ENCODE measurements around the gene ZNF439. TPM values are rescaled to one million over a fixed set of nuclear protein-coding genes. Genes with fewer than 3 reads are reported as not detected.
"Not testable (repeated sequence)": the region's sequence is repeated elsewhere in the genome, so short reads cannot be mapped to it uniquely, and the experiment has no call there.

The ZNF439 gene
- total and polyA plus RNA-seq, 2 of the 8 experiments (the other 6 are each of a cell fraction or from before 2014, with no cell fraction given), result 0.09 TPM; not detected in 1

GRCh38 chr19:11889901-11890300 lies 41.4 kb downstream of the ZNF439 start:
- not testable (repeated sequence) for H3K27me3 ChIP-seq (replicated peaks in 1 of 4; ENCODE audit: control insufficient read depth in 3 of 4, extremely low read depth in 1 of 4, insufficient read depth in 3 of 4, low read length in 3 of 4); H3K79me1 ChIP-seq (ENCODE audit: low read depth, low read length); H2BK20ac ChIP-seq (ENCODE audit: low read length); H3K27ac ChIP-seq (ENCODE audit: low read depth, low read length); H3K23ac ChIP-seq (ENCODE audit: insufficient read length); H4K20me1 ChIP-seq (replicated peaks in 1 of 2; ENCODE audit: control insufficient read depth in 1 of 2, insufficient read depth in 2 of 2, low read length in 2 of 2); H3K4ac ChIP-seq (replicated peaks; ENCODE audit: insufficient read length, low read depth, low read length); FAIRE-seq; H3K14ac ChIP-seq (ENCODE audit: insufficient read length); H2AK5ac ChIP-seq (ENCODE audit: low read depth, low read length); H3K56ac ChIP-seq (replicated peaks; ENCODE audit: insufficient read length, low read depth, low read length); H4K91ac ChIP-seq (replicated peaks; ENCODE audit: insufficient read length, low read length); H2AFZ ChIP-seq (ENCODE audit: low read length); H4K5ac ChIP-seq (ENCODE audit: insufficient read length, low read depth, low read length); H2BK5ac ChIP-seq (ENCODE audit: low read depth, low read length); H3K23me2 ChIP-seq (ENCODE audit: low read depth, low read length); H3K18ac ChIP-seq (ENCODE audit: extremely low read depth, low read length); H4K8ac ChIP-seq (ENCODE audit: extremely low read depth, insufficient read depth, low read length); H3K9ac ChIP-seq (replicated peaks in 1 of 4; ENCODE audit: extremely low read depth in 1 of 4, low read depth in 3 of 4, low read length in 3 of 4); H2BK120ac ChIP-seq (replicated peaks; ENCODE audit: low read depth, low read length); H2BK15ac ChIP-seq (ENCODE audit: low read length)
- peaks cover 4 to 15% (median 6%) of the 10 kb centered on the region in 4 experiments for H3K4me1 ChIP-seq (replicated peaks in 1 of 4; ENCODE audit: control insufficient read depth in 3 of 4, insufficient read depth in 4 of 4, low read length in 3 of 4)
- POLR2A ChIA-PET (ENCODE audit: partially characterized antibody), result interaction anchor here (0.9 kb wide), 1 partner anchor 50 kb away, joined by 3 read pairs; no protein-coding TSS in a partner anchor
- peaks cover 0 to 29% of the 10 kb centered on the region in 2 experiments; a peak in 2 of 4 replicates for H3K79me2 ChIP-seq (ENCODE audit: control insufficient read depth in 1 of 2, insufficient read depth in 2 of 2, low read length in 2 of 2)
- H3K9me3 ChIP-seq (ENCODE audit: insufficient read depth in 2 of 2, low read depth in 1 of 2, low read length in 1 of 2), result peaks cover 8 to 14% of the 10 kb centered on the region in 2 experiments; a peak in 2 of 4 replicates
- CTCF ChIA-PET (ENCODE audit: partially characterized antibody), result interaction anchor here (1.6 kb wide), 1 partner anchor 92 kb away, joined by 3 read pairs; the partner anchor contains the start of gene ZNF491
- DNase-seq (ENCODE audit: low read depth in 1 of 2, low spot score in 2 of 2), result peak in 1 of 2 experiments; percentile 41
- H3K36me3 ChIP-seq (ENCODE audit: control insufficient read depth in 2 of 4, insufficient read depth in 4 of 4, low read length in 3 of 4), result peaks cover 0 to 21% (median 11%) of the 10 kb centered on the region in 4 experiments; a peak in 6 of 8 replicates
- peak overlapping the region; percentile 49 to 93 for H3K4me2 ChIP-seq (ENCODE audit: insufficient read depth in 1 of 2, low read depth in 2 of 2, low read length in 2 of 2)
- WGBS, 2 experiments (ENCODE audit: extremely low coverage in 1 of 2, insufficient coverage in 1 of 2, insufficient read length in 1 of 2, insufficient replicate concordance in 2 of 2, low coverage in 1 of 2, low lambda C conversion rate in 2 of 2, missing lambda C conversion rate in 1 of 2), result 39% methylated on average over 6 of the region's 6 CpGs; no CpG with 5 or more reads in 1 of the 2 experiments
- H3K4me3 ChIP-seq (ENCODE audit: extremely low read depth in 1 of 4, insufficient read depth in 2 of 4, low read depth in 3 of 4, low read length in 4 of 4), result peak overlapping the region in 2 of 4 experiments; percentile 11 to 79; a peak in 2 of 8 replicates
- H2BK12ac ChIP-seq (ENCODE audit: low read depth, low read length), result 0 out of 2 replicates have a peak overlapping the region, but pooled peaks have one; percentile 14

All from H1 (cell line).